ENCODE data around the gene NUP50.

Gene NUP50

GRCh38 chr22:45163451-45164269 lies at the start of gene NUP50:
TSS of gene NUP50 (plus strand) at chr22:45163925. CDS start at chr22:45168178, 4,253 bp downstream.
- DNase-seq: peak; percentile 95

- no peak for DNase-seq
These were observed 43.3 kb upstream of the NUP50 start for GRCh38 chr22:45120440-45120839.

- peak; percentile 17 for DNase-seq
These were observed 42.8 kb upstream of the NUP50 start for GRCh38 chr22:45120931-45121330.

GRCh38 chr22:45124176-45124847 lies 39.4 kb upstream of the NUP50 start:
- DNase-seq: no peak

GRCh38 chr22:45125188-45125587 lies 38.5 kb upstream of the NUP50 start:
- DNase-seq: no peak

- DNase-seq: no peak
These were observed 35.9 kb upstream of the NUP50 start for GRCh38 chr22:45127866-45128265.

- no peak for DNase-seq
These were observed 33.8 kb upstream of the NUP50 start for GRCh38 chr22:45129703-45130524.

- no peak for DNase-seq
These were observed 32.8 kb upstream of the NUP50 start for GRCh38 chr22:45130891-45131290.

GRCh38 chr22:45131749-45132148 lies 32.0 kb upstream of the NUP50 start:
- DNase-seq: no peak

GRCh38 chr22:45134313-45134712 lies 29.4 kb upstream of the NUP50 start:
- no peak for DNase-seq

- DNase-seq: no peak
These were observed 27.1 kb upstream of the NUP50 start for GRCh38 chr22:45136594-45136993.

GRCh38 chr22:45139693-45140092 lies 24.0 kb upstream of the NUP50 start:
- no peak for DNase-seq

- no peak for DNase-seq
These were observed 21.3 kb upstream of the NUP50 start for GRCh38 chr22:45142376-45142775.

- no peak for DNase-seq
These were observed 18.8 kb upstream of the NUP50 start for GRCh38 chr22:45144916-45145315.

- DNase-seq: no peak
These were observed 14.1 kb upstream of the NUP50 start for GRCh38 chr22:45149671-45150070.

GRCh38 chr22:45150139-45150538 lies 13.6 kb upstream of the NUP50 start:
- no peak for DNase-seq

GRCh38 chr22:45151503-45151902 lies 12.2 kb upstream of the NUP50 start:
- DNase-seq: no peak

GRCh38 chr22:45154383-45154782 lies 9.3 kb upstream of the NUP50 start:
- DNase-seq: no peak

- DNase-seq: no peak
These were observed 8.5 kb upstream of the NUP50 start for GRCh38 chr22:45155050-45155840.

- DNase-seq: no peak
These were observed 5.8 kb upstream of the NUP50 start for GRCh38 chr22:45157907-45158306.

- no peak for DNase-seq
These were observed 3.9 kb upstream of the NUP50 start for GRCh38 chr22:45159652-45160462.

GRCh38 chr22:45162531-45162930 lies 1.2 kb upstream of the NUP50 start:
- no peak for DNase-seq
